ENCODE results near the gene ETF1.

The ETF1 gene

GRCh38 chr5:138580777-138581176 is 37.7 kb upstream of the ETF1 start:
- TF ChIP-seq TAF1 (IDR thresholded peaks at IDR 0.05; ENCODE audit: borderline replicate concordance, insufficient read depth, low read length) (no peak), SIN3A (IDR thresholded peaks at IDR 0.05; ENCODE audit: borderline replicate concordance, insufficient read depth, low read length) (no peak), POLR2AphosphoS5 (IDR thresholded peaks at IDR 0.05; ENCODE audit: low read depth, low read length) (no peak), FOXP2 (optimal IDR thresholded peaks at IDR 0.05; ENCODE audit: borderline replicate concordance, extremely low read depth, extremely low read length, insufficient read depth) (no peak)
- TF ChIP-seq, protein P1, sequence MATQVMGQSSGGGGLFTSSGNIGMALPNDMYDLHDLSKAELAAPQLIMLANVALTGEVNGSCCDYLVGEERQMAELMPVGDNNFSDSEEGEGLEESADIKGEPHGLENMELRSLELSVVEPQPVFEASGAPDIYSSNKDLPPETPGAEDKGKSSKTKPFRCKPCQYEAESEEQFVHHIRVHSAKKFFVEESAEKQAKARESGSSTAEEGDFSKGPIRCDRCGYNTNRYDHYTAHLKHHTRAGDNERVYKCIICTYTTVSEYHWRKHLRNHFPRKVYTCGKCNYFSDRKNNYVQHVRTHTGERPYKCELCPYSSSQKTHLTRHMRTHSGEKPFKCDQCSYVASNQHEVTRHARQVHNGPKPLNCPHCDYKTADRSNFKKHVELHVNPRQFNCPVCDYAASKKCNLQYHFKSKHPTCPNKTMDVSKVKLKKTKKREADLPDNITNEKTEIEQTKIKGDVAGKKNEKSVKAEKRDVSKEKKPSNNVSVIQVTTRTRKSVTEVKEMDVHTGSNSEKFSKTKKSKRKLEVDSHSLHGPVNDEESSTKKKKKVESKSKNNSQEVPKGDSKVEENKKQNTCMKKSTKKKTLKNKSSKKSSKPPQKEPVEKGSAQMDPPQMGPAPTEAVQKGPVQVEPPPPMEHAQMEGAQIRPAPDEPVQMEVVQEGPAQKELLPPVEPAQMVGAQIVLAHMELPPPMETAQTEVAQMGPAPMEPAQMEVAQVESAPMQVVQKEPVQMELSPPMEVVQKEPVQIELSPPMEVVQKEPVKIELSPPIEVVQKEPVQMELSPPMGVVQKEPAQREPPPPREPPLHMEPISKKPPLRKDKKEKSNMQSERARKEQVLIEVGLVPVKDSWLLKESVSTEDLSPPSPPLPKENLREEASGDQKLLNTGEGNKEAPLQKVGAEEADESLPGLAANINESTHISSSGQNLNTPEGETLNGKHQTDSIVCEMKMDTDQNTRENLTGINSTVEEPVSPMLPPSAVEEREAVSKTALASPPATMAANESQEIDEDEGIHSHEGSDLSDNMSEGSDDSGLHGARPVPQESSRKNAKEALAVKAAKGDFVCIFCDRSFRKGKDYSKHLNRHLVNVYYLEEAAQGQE (IDR thresholded peaks at IDR 0.05; ENCODE audit: insufficient read depth in 1 of 2, low read depth in 2 of 2, low read length in 2 of 2), result no peak

GRCh38 chr5:138580001-138580400 is 37.0 kb upstream of the ETF1 start:
- TF ChIP-seq FOXP2 (optimal IDR thresholded peaks at IDR 0.05; ENCODE audit: borderline replicate concordance, extremely low read depth, extremely low read length, insufficient read depth), result no peak
- no peak for TF ChIP-seq SIN3A (IDR thresholded peaks at IDR 0.05; ENCODE audit: borderline replicate concordance, insufficient read depth, low read length)
- TF ChIP-seq POLR2AphosphoS5 (IDR thresholded peaks at IDR 0.05; ENCODE audit: low read depth, low read length), result no peak
- TF ChIP-seq, protein P1 (IDR thresholded peaks at IDR 0.05; ENCODE audit: insufficient read depth in 1 of 2, low read depth in 2 of 2, low read length in 2 of 2), result no peak

DNA sequence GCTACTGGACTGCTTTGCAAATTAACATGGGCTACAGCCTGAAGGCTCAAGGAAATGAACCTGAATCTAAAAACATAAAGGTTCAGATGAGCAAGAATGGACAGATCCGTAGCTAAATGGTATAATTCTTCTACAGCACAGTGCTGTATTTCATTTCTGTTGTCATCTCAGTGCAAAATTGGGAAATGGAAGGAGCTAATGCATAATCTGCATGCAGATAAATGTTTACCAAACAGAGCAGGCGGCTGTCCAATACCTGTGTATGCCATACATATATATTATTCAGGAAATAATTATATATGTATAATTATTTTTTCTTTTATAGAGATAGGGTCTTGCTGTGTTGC is 36.5 kb upstream of the ETF1 start:
- no peak for TF ChIP-seq POLR2AphosphoS5 (IDR thresholded peaks at IDR 0.05; ENCODE audit: low read depth, low read length)
- TF ChIP-seq SIN3A (IDR thresholded peaks at IDR 0.05; ENCODE audit: borderline replicate concordance, insufficient read depth, low read length), result no peak
- no peak for TF ChIP-seq TAF1 (IDR thresholded peaks at IDR 0.05; ENCODE audit: borderline replicate concordance, insufficient read depth, low read length)
- no peak for TF ChIP-seq FOXP2 (optimal IDR thresholded peaks at IDR 0.05; ENCODE audit: borderline replicate concordance, extremely low read depth, extremely low read length, insufficient read depth)
- TF ChIP-seq, protein P1 (IDR thresholded peaks at IDR 0.05; ENCODE audit: insufficient read depth in 1 of 2, low read depth in 2 of 2, low read length in 2 of 2), result no peak

DNA sequence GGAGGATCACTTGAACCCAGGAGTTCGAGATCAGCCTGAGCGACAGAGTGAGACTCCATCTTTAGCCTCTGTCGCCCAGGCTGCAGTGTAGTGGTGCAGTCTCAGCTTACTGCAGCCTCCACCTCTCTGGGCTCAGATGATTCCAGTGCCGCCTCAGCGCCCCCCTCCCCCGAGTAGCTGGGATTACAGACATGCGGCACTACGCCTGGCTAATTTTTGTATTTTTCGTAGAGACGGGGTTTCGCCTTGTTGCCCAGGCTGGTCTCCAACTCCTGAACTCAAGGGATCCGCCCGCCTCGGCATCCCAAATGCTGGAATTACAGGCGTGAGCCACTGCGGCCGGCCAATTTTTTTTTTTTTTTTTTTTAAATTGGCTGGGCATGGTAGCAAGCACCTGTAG is 34.4 kb upstream of the ETF1 start:
- TF ChIP-seq, protein P1 (IDR thresholded peaks at IDR 0.05; ENCODE audit: insufficient read depth in 1 of 2, low read depth in 2 of 2, low read length in 2 of 2), result no peak
- TF ChIP-seq SIN3A (IDR thresholded peaks at IDR 0.05; ENCODE audit: borderline replicate concordance, insufficient read depth, low read length), result no peak
- no peak for TF ChIP-seq TAF1 (IDR thresholded peaks at IDR 0.05; ENCODE audit: borderline replicate concordance, insufficient read depth, low read length)
- no peak for TF ChIP-seq POLR2AphosphoS5 (IDR thresholded peaks at IDR 0.05; ENCODE audit: low read depth, low read length)
- no peak for TF ChIP-seq FOXP2 (optimal IDR thresholded peaks at IDR 0.05; ENCODE audit: borderline replicate concordance, extremely low read depth, extremely low read length, insufficient read depth)
